HEK293 (cell line): ENCODE results near the gene GGA1.

ENCODE experiments used
- CTCF ChIA-PET: fragments of 350-600 bp; formaldehyde crosslinking; extraction: SDS; loops from one replicate; lab custom pipeline; 2021; ENCODE audit warnings: antibody characterized with exemption; lab: Yijun Ruan, JAX
- POLR2A ChIA-PET: fragments of 300-600 bp; formaldehyde crosslinking; extraction: SDS; loops from one replicate; lab custom pipeline; 2020; ENCODE audit warnings: antibody characterized with exemption, inconsistent platforms; lab: Yijun Ruan, JAX
- H3K27ac ChIP-seq: fragments of 200-500 bp; sonication (Bioruptor generic); 2 replicates; pipeline ENCODE4 v1.5.1; 2014; ENCODE audit warnings: low read depth, low read length, control low read depth, inconsistent platforms; ENCODE audit errors: extremely low read depth
- H3K36me3 ChIP-seq, 2 experiments: fragments of 200-500 bp in 1 of 2; sonication (Bioruptor generic) in 1 of 2; 1 replicate in 1 of 2; 2 replicates in 1 of 2; pipeline ENCODE4 v1.5.1; 2014 to 2017; ENCODE audit warnings: inconsistent platforms in 2 of 2, low read length in 2 of 2; ENCODE audit not compliant: control insufficient read depth in 2 of 2, insufficient read depth in 1 of 2
- H3K4me1 ChIP-seq: fragments of 200-500 bp; sonication (Bioruptor generic); 2 replicates; pipeline ENCODE4 v1.5.1; 2014; ENCODE audit warnings: mild to moderate bottlenecking, low read length, inconsistent platforms; ENCODE audit not compliant: control insufficient read depth, insufficient read depth
- H3K4me3 ChIP-seq: 2 replicates; pipeline ENCODE4 v1.5.1; 2011; ENCODE audit warnings: low read depth, mild to moderate bottlenecking, control low read depth, low read length, moderate library complexity
- H3K9me3 ChIP-seq: fragments of 200-500 bp; sonication (Bioruptor generic); 2 replicates; pipeline ENCODE4 v1.5.1; 2014; ENCODE audit warnings: low read depth, low read length, inconsistent platforms; ENCODE audit not compliant: control insufficient read depth, insufficient read depth
- HOXD13 ChIP-seq: sonication (generic); formaldehyde crosslinking; IDR thresholded peaks from 2 replicates; pipeline ENCODE4 v1.8.0; 2022; ENCODE audit warnings: missing genetic modification reagents, borderline replicate concordance
- KLF1 ChIP-seq: fragments of 450-650 bp; formaldehyde crosslinking; IDR thresholded peaks from 2 replicates; pipeline ENCODE4 v1.5.1; 2016; ENCODE audit warnings: missing biosample characterization, missing genetic modification characterization
- KLF10 ChIP-seq: fragments of 450-650 bp; IDR thresholded peaks from 2 replicates; pipeline ENCODE4 v1.5.1; 2018; ENCODE audit warnings: missing biosample characterization, mild to moderate bottlenecking, missing genetic modification characterization
- KLF8 ChIP-seq: fragments of 450-650 bp; formaldehyde crosslinking; IDR thresholded peaks from 2 replicates; pipeline ENCODE4 v1.5.1; 2016; ENCODE audit warnings: missing biosample characterization, missing genetic modification characterization
- REPIN1 ChIP-seq: fragments of 450-650 bp; formaldehyde crosslinking; IDR thresholded peaks from 2 replicates; pipeline ENCODE4 v1.5.1; 2017; ENCODE audit warnings: missing biosample characterization, missing genetic modification characterization, low read depth
- ZBTB17 ChIP-seq: fragments of 450-650 bp; formaldehyde crosslinking; IDR thresholded peaks from 2 replicates; pipeline ENCODE4 v1.5.1; 2016; ENCODE audit warnings: missing biosample characterization, missing genetic modification characterization
- ZIC2 ChIP-seq: fragments of 450-650 bp; formaldehyde crosslinking; IDR thresholded peaks from 2 replicates; pipeline ENCODE4 v1.5.1; 2016; ENCODE audit warnings: missing biosample characterization, missing genetic modification characterization
- ZNF10 ChIP-seq: fragments of 450-650 bp; formaldehyde crosslinking; IDR thresholded peaks from 2 replicates; pipeline ENCODE4 v1.5.1; 2017; ENCODE audit warnings: missing biosample characterization, missing genetic modification characterization
- ZNF146 ChIP-seq: fragments of 450-650 bp; formaldehyde crosslinking; IDR thresholded peaks from 2 replicates; pipeline ENCODE4 v1.5.1; 2016; ENCODE audit warnings: missing biosample characterization, missing genetic modification characterization
- ZNF19 ChIP-seq: fragments of 450-650 bp; formaldehyde crosslinking; IDR thresholded peaks from 2 replicates; pipeline ENCODE4; 2016; ENCODE audit warnings: missing biosample characterization, missing genetic modification characterization, low read depth
- ZNF266 ChIP-seq: fragments of 450-650 bp; formaldehyde crosslinking; IDR thresholded peaks from 2 replicates; pipeline ENCODE4 v1.5.1; 2016; ENCODE audit warnings: missing biosample characterization, missing genetic modification characterization, low read depth
- ZNF302 ChIP-seq: fragments of 450-650 bp; formaldehyde crosslinking; IDR thresholded peaks from 2 replicates; pipeline ENCODE4 v1.5.1; 2016; ENCODE audit warnings: missing biosample characterization, missing genetic modification characterization, low read depth
- ZNF366 ChIP-seq: fragments of 450-650 bp; formaldehyde crosslinking; conservative IDR thresholded peaks from 2 replicates; pipeline ENCODE4 v1.5.1; 2016; ENCODE audit warnings: missing biosample characterization, missing genetic modification characterization
- ZNF37A ChIP-seq: fragments of 450-650 bp; IDR thresholded peaks from 2 replicates; pipeline ENCODE4 v1.5.1; 2018; ENCODE audit warnings: missing biosample characterization, missing genetic modification characterization
- ZNF514 ChIP-seq: fragments of 450-650 bp; formaldehyde crosslinking; IDR thresholded peaks from 2 replicates; pipeline ENCODE4 v1.5.1; 2016; ENCODE audit warnings: missing biosample characterization, missing genetic modification characterization
- ZNF544 ChIP-seq: fragments of 450-650 bp; formaldehyde crosslinking; IDR thresholded peaks from 2 replicates; pipeline ENCODE4 v1.5.0; 2017; ENCODE audit warnings: missing biosample characterization, missing genetic modification characterization
- ZNF555 ChIP-seq: fragments of 450-650 bp; formaldehyde crosslinking; conservative IDR thresholded peaks from 2 replicates; pipeline ENCODE4 v1.5.1; 2017; ENCODE audit warnings: missing biosample characterization, mild to moderate bottlenecking, missing genetic modification characterization, inconsistent platforms
- ZNF629 ChIP-seq: fragments of 450-650 bp; formaldehyde crosslinking; IDR thresholded peaks from 2 replicates; pipeline ENCODE4 v1.5.1; 2017; ENCODE audit warnings: missing biosample characterization, missing genetic modification characterization
- ZNF664 ChIP-seq: fragments of 450-650 bp; formaldehyde crosslinking; IDR thresholded peaks from 2 replicates; pipeline ENCODE4 v1.5.1; 2016; ENCODE audit warnings: missing biosample characterization, missing genetic modification characterization
- ZNF777 ChIP-seq: fragments of 450-650 bp; formaldehyde crosslinking; IDR thresholded peaks from 2 replicates; pipeline ENCODE4 v1.5.1; 2017; ENCODE audit warnings: missing biosample characterization, missing genetic modification characterization, borderline replicate concordance
- ZNF830 ChIP-seq: fragments of 450-650 bp; IDR thresholded peaks from 2 replicates; pipeline ENCODE4 v1.5.0; 2018; ENCODE audit warnings: missing biosample characterization, missing genetic modification characterization, low read depth, mild to moderate bottlenecking, moderate library complexity
- ZNF837 ChIP-seq: fragments of 450-650 bp; formaldehyde crosslinking; IDR thresholded peaks from 2 replicates; pipeline ENCODE4 v1.5.1; 2016; ENCODE audit warnings: missing biosample characterization, missing genetic modification characterization
- ZSCAN16 ChIP-seq: fragments of 450-650 bp; formaldehyde crosslinking; IDR thresholded peaks from 2 replicates; pipeline ENCODE4 v1.5.1; 2016; ENCODE audit warnings: missing biosample characterization, missing genetic modification characterization
- ZSCAN23 ChIP-seq: fragments of 450-650 bp; formaldehyde crosslinking; IDR thresholded peaks from 2 replicates; pipeline ENCODE4 v1.5.1; 2016; ENCODE audit warnings: missing biosample characterization, missing genetic modification characterization
- TF ChIP-seq, protein P1 (sequence below): fragments of 450-650 bp; formaldehyde crosslinking; optimal IDR thresholded peaks from 2 replicates; pipeline ENCODE3; 2016; ENCODE audit warnings: missing biosample characterization, mild to moderate bottlenecking, missing genetic modification characterization
- TF ChIP-seq, protein P2 (sequence below): fragments of 450-650 bp; formaldehyde crosslinking; IDR thresholded peaks from 2 replicates; pipeline ENCODE4 v1.5.1; 2016; ENCODE audit warnings: missing biosample characterization, missing genetic modification characterization
- TF ChIP-seq, protein P3 (sequence below): IDR thresholded peaks from 2 replicates; pipeline ENCODE4 v1.6.1; 2011; ENCODE audit warnings: mild to moderate bottlenecking, low read depth, low read length, borderline replicate concordance
- TF ChIP-seq, protein P4 (sequence below): fragments of 450-650 bp; IDR thresholded peaks from 2 replicates; pipeline ENCODE4 v1.5.1; 2018; ENCODE audit warnings: missing biosample characterization, missing genetic modification characterization
- TF ChIP-seq, protein P5 (sequence below): fragments of 450-650 bp; formaldehyde crosslinking; IDR thresholded peaks from 2 replicates; pipeline ENCODE4 v1.5.1; 2017; ENCODE audit warnings: missing biosample characterization, missing genetic modification characterization

The GGA1 gene

DNA sequence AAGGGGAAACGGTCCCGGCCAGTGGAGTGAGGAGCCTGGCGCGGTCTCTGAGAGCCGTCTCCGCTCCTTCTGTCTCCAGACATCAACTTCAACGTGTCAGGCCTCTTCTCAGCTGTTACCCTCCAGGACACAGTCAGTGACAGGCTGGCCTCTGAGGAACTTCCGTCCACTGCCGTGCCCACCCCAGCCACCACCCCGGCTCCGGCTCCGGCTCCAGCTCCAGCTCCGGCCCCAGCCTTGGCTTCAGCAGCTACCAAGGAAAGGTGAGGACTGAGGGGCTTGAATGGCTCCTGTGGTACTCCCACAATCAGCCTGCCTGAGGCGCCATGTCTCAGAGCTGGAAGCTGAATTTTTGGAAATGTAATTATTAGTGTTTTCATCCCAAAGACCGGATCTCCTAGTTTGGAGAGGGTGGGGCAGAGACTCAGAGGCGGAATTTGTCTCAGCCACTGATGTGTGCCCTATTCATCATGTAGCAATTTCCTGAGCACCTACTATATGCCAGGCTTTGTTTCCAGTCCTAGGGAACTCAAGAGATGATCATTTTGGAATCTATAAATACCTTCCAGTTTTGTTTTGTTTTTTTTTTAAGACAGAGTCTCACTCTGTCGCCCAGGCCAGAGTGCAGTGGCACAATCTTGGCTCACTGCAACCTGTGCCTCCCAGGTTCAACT is 42.0 kb downstream of the GGA1 start:
- POLR2A ChIA-PET = interaction anchor here (1.8 kb wide), 1 partner anchor 10 kb away, joined by 5 read pairs; no protein-coding TSS in a partner anchor
- no peaks in the 10 kb centered on the region for H3K9me3 ChIP-seq

DNA sequence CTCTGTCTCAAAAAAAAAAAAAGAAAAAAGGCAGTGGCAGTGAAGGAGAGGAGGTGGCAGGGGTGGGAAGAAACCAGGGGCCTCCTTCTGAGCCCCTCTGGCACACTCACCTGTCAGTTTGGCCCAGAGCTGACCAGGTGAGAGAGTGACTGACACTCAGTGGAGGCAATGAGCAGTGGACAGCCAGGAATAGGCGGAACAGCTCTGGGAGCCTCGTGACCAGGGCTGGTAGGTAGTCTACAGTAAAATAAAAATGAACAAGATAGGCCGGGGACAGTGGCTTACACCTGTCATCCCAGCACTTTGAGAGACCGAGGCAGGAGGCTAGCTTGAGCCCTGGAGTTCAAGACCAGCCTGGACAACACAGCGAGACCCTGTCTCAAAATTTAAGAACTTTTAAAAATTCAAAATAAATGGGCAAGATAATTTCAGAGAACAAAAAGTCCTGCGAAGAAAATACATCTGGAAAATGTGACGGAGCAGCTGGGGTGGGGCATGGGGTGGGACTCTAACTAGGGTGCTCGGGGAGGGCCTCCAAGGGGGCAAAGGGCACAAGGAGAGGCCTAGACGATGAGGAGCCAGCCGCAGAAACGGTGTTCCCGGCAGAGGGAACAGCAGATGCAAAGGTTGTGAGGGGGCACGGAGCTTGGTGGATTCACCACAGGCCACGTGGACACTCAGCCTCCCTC is 46.1 kb downstream of the GGA1 start:
- H3K9me3 ChIP-seq = no peaks in the 10 kb centered on the region
- TF ChIP-seq ZBTB17 (tag by site-specific recombination) = no peak
- TF ChIP-seq, protein P1, sequence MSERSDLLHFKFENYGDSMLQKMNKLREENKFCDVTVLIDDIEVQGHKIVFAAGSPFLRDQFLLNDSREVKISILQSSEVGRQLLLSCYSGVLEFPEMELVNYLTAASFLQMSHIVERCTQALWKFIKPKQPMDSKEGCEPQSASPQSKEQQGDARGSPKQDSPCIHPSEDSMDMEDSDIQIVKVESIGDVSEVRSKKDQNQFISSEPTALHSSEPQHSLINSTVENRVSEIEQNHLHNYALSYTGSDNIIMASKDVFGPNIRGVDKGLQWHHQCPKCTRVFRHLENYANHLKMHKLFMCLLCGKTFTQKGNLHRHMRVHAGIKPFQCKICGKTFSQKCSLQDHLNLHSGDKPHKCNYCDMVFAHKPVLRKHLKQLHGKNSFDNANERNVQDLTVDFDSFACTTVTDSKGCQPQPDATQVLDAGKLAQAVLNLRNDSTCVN (tag by site-specific recombination) = no peak
- TF ChIP-seq KLF8 (tag by site-specific recombination) = no peak
- no peak for TF ChIP-seq KLF10 (tag by site-specific recombination)
- TF ChIP-seq ZNF777 (tag by site-specific recombination) = no peak
- no peak for TF ChIP-seq ZNF629 (tag by site-specific recombination)
- TF ChIP-seq ZSCAN16 (tag by site-specific recombination) = no peak
- no peak for TF ChIP-seq ZIC2
- TF ChIP-seq ZNF837 (tag by site-specific recombination) = no peak
- no peak for TF ChIP-seq ZNF366
- no peak for TF ChIP-seq ZNF19 (tag by site-specific recombination)
- TF ChIP-seq, protein P2, sequence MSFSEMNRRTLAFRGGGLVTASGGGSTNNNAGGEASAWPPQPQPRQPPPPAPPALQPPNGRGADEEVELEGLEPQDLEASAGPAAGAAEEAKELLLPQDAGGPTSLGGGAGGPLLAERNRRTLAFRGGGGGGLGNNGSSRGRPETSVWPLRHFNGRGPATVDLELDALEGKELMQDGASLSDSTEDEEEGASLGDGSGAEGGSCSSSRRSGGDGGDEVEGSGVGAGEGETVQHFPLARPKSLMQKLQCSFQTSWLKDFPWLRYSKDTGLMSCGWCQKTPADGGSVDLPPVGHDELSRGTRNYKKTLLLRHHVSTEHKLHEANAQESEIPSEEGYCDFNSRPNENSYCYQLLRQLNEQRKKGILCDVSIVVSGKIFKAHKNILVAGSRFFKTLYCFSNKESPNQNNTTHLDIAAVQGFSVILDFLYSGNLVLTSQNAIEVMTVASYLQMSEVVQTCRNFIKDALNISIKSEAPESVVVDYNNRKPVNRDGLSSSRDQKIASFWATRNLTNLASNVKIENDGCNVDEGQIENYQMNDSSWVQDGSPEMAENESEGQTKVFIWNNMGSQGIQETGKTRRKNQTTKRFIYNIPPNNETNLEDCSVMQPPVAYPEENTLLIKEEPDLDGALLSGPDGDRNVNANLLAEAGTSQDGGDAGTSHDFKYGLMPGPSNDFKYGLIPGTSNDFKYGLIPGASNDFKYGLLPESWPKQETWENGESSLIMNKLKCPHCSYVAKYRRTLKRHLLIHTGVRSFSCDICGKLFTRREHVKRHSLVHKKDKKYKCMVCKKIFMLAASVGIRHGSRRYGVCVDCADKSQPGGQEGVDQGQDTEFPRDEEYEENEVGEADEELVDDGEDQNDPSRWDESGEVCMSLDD = no peak
- no peak for TF ChIP-seq ZNF37A (tag by site-specific recombination)
- no peak for TF ChIP-seq REPIN1 (tag by site-specific recombination)
- TF ChIP-seq ZNF266 = no peak
- no peak for TF ChIP-seq ZNF146 (tag by site-specific recombination)
- TF ChIP-seq HOXD13 (CRISPR knock-in tag) = no peak
- TF ChIP-seq, all 188 proteins: peak for 0
- Histone ChIP-seq H3K36me3 (peaks cover 5 to 44% of the 10 kb centered on the region in 2 experiments; a peak in 2 of 3 replicates), H3K27ac (no peak overlapping the region), H3K4me3 (no peak overlapping the region), H3K4me1 (no peaks in the 10 kb centered on the region; the same call in 1 of the 2 replicates)
- ChIA-PET POLR2A (interaction anchor here (0.5 to 0.6 kb wide), 2 partner anchors 72 to 153 kb away, joined by 3 to 5 read pairs; partner anchors contain the start of gene GCAT), CTCF (interaction anchor here (0.7 to 1.9 kb wide), 3 partner anchors 12 to 36 kb away, joined by 3 to 16 read pairs (median 3); no protein-coding TSS in a partner anchor)

More for the DNA sequence above, 42.0 kb downstream of the GGA1 start:
- TF ChIP-seq, protein P3, sequence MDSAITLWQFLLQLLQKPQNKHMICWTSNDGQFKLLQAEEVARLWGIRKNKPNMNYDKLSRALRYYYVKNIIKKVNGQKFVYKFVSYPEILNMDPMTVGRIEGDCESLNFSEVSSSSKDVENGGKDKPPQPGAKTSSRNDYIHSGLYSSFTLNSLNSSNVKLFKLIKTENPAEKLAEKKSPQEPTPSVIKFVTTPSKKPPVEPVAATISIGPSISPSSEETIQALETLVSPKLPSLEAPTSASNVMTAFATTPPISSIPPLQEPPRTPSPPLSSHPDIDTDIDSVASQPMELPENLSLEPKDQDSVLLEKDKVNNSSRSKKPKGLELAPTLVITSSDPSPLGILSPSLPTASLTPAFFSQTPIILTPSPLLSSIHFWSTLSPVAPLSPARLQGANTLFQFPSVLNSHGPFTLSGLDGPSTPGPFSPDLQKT = no peak
- TF ChIP-seq ZNF302 (tag by site-specific recombination) (no peak), KLF1 (tag by site-specific recombination) (no peak), ZNF544 (tag by site-specific recombination) (no peak), ZSCAN23 (tag by site-specific recombination) (no peak), ZNF514 (no peak), ZNF830 (tag by site-specific recombination) (no peak), ZNF555 (no peak), ZNF10 (tag by site-specific recombination) (no peak), ZNF664 (peak; percentile 76; the same call in 1 of the 2 replicates)
- TF ChIP-seq, protein P4, sequence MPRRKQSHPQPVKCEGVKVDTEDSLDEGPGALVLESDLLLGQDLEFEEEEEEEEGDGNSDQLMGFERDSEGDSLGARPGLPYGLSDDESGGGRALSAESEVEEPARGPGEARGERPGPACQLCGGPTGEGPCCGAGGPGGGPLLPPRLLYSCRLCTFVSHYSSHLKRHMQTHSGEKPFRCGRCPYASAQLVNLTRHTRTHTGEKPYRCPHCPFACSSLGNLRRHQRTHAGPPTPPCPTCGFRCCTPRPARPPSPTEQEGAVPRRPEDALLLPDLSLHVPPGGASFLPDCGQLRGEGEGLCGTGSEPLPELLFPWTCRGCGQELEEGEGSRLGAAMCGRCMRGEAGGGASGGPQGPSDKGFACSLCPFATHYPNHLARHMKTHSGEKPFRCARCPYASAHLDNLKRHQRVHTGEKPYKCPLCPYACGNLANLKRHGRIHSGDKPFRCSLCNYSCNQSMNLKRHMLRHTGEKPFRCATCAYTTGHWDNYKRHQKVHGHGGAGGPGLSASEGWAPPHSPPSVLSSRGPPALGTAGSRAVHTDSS (tag by site-specific recombination) = no peak
- TF ChIP-seq, protein P5, sequence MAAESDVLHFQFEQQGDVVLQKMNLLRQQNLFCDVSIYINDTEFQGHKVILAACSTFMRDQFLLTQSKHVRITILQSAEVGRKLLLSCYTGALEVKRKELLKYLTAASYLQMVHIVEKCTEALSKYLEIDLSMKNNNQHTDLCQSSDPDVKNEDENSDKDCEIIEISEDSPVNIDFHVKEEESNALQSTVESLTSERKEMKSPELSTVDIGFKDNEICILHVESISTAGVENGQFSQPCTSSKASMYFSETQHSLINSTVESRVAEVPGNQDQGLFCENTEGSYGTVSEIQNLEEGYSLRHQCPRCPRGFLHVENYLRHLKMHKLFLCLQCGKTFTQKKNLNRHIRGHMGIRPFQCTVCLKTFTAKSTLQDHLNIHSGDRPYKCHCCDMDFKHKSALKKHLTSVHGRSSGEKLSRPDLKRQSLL (tag by site-specific recombination) = peak; percentile 84
- peaks cover 11 to 75% of the 10 kb centered on the region in 2 experiments; a peak in 2 of 3 replicates for H3K36me3 ChIP-seq
- no peaks in the 10 kb centered on the region for H3K4me1 ChIP-seq
- CTCF ChIA-PET = interaction anchor here (0.7 to 1.3 kb wide), 3 partner anchors 24 to 49 kb away, joined by 3 read pairs; no protein-coding TSS in a partner anchor
- H3K4me3 ChIP-seq = no peak overlapping the region
- H3K27ac ChIP-seq = no peak overlapping the region
